ENCODE data around the gene GCK.

Gene GCK

DNA sequence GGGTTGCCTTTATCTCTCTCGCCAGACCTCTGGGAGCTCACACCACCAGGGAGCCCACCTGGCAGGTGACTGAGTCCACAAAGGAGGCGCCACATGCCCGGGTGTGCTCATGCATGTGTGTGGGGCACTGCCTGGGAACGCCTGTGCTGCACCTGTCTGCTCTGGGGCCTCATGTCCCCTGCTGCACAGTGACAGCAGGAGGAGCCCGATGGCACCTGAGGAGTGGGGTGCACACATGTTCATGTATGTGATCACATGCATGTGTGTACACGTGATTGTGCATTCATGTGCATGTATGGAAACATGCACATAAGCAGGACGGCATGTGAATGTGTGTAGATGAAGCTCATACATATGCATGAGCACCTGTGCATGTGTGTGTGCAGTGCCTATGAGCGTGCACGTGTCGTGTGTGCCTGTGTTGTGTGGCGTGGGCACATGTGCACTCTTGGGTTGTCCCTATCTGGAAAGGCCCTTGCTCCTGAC lies 33.6 kb upstream of the GCK start:
- no peak for DNase-seq (ENCODE audit: low read depth)

DNA sequence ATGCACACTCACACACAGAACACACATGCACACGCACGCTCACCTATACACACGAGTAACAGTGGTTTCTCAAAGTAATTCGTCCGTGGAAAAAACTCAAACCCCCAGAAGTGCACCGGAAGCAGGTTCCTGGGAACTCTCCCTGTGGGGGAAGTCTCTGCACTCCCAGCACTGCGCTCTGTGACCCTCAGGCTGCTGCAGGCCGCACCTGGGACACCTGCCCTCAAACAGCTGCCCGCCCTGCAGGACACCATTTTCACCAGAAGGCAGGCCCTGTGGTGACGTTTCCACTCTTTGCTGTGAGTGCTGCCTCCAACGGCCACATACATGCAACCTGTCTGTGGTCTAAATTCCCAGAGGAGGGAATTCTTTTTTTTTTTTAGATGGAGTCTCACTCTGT lies 32.8 kb upstream of the GCK start:
- DNase-seq (ENCODE audit: low read depth): no peak

DNA sequence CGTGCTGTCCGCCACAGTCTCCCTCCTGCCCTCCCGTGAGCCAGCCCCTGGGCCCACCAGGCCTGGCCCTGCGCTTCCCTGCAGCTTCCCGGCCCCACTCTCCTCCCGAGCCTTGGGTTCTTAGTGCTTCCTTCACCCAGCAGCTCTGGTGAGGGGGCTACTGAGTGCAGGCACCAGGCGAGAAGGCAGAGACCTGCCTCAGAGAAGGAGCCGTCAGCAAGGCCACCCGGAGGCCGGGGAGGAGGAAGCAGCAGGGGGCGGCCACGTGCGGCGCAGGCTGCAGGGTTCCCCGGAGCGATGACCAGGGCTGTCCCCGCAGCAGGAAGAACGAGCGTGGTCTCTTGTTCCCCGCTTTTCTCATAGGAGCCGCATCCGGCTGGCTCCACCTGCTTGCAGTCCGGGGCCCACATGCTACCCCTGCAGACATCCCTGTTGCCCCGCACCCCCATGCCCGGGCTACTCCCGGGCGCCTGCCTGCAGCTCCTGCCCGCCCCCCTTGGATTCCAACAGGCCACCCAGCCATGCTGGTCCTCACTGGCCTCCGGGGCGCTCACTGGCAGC lies 32.1 kb upstream of the GCK start:
- DNase-seq (ENCODE audit: low read depth): no peak

- DNase-seq (ENCODE audit: low read depth): no peak
These were observed 31.3 kb upstream of the GCK start for GRCh38 chr7:44220358-44221112.

DNA sequence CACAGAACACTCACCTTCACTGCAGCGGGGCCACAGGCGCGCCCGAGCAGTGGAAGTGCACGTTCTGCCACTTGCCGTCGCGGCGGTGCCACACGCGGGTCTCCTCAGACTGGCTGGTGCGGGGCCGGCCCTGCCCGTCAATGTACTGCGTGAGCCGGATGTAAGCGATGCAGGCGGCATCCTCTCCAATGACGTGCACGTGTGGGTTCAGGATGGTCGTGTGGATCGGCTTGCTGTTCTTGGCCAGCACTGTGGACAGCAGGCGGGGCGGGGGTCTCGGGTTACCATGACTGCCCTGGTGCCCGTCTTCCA lies 30.8 kb upstream of the GCK start:
- DNase-seq (ENCODE audit: low read depth): no peak

- DNase-seq (ENCODE audit: low read depth): no peak
These were observed 30.3 kb upstream of the GCK start for GRCh38 chr7:44219371-44220045.

DNA sequence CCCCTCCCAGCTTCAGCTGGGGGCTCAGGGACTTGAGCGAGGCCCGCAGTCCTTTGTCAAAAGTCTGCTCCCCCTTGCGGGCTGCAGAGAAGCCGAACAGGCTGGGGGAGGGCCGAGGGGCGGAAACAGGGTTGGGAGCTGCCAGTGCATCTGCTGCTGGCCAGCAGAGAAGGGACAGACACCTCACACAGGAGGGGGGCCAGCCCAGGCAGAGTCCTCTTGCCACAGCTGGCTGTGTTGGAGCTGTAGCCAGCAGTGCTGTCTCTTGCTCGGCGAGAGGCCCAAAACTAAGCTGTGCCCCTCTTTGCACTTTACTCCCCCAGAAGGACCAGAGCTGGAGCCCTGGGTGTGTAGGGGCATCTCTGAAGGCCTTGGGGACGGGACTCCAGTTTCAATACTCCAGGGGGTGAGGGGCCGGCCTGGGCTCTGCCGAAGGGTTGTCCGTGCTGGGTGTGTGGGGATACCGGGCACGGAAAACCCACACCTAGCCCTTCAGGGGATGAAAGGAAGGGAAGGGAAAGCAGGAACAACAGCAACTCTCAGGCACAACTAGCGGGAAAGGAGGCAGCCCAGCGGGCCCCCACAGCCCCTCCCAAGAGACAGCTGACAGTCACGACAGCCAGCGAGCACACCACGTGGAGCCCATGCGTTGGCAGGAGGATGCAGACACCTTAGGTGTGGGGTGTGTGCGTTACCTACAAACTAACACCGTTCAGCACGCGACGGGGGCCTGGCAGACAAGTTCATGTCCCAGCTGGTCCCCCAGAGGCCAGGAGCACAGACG lies 29.4 kb upstream of the GCK start:
- no peak for DNase-seq (ENCODE audit: low read depth)

GRCh38 chr7:44217852-44218402 lies 28.7 kb upstream of the GCK start:
- no peak for DNase-seq (ENCODE audit: low read depth)

DNA sequence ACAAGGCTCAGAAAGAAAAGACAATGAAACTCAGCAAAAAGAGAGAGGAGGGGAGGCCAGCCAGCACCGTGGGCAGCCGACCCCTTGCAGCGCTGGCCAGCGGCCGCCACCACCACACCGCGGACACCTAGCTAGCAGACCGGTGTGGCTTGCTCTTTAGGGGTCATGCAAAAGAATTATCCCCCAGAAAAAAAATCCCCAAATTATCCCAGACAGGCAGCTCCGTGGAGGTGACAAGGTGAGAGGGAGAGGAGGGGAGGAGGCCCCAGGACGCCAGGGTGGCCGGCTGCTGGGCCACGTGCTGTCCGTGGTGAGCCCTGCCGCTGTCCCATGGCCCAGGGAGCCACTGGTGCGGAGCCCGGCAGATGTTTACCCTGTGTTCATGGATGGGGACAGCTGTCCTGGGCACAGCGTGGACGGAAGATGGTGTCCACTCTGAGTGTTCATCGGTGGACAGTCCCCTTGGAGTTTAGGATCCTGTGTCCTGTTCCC lies 28.0 kb upstream of the GCK start:
- DNase-seq (ENCODE audit: low read depth): no peak

DNA sequence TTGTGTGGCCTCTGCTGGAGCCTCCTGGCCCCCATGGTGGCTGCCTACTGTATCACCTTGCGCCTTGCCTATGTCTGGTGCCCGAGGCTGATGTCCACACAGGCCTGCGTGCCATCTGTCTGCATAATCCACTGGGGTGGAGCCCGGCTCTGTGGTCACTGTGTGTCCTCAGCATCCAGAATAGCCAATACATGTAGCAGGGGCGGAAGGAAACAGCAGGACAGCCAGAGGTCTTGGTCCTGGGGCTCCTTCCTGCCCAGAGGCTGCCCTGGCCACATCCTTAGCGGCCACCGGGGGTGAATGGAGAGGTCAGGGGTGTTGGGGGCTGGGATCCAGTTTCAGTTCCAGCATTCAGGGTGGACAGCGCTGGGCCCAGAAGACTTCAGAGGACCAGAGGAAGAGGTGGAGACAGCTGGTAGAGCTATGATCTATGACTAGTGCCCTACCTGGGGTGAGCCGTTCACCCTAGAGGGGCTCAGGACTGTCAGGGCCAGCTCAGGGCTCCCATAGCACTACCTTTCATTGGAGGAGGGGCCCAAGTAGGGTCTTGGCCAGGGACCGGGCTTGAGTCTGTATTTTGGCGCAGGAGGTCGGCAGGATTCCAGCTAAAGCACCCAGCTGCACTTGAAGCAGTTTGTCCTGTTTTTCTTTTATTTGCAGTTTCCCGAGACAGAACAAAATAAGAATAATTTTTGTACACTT lies 27.4 kb upstream of the GCK start:
- DNase-seq (ENCODE audit: low read depth): no peak

GRCh38 chr7:44216019-44216418 lies 26.8 kb upstream of the GCK start:
- DNase-seq (ENCODE audit: low read depth): no peak

DNA sequence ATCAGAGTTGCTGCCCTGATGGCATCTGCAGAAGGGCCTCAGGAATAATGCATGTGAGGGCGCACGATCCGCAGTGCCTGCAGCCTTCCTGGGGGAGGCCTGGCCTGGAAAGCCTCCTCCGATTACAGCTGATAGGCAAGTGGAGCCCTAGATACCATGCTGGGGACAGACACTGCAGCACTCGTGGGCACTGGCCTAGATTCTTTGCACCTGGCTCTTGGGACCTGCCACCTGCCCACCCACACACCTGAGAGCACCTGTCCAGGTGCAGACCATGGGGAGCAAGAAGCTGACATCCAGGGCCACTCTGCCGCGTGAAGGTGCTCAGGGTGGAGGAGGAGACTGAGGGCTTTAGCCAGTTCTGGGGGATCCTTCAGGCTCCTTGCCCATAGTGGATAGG lies 26.3 kb upstream of the GCK start:
- DNase-seq (ENCODE audit: low read depth): no peak

DNA sequence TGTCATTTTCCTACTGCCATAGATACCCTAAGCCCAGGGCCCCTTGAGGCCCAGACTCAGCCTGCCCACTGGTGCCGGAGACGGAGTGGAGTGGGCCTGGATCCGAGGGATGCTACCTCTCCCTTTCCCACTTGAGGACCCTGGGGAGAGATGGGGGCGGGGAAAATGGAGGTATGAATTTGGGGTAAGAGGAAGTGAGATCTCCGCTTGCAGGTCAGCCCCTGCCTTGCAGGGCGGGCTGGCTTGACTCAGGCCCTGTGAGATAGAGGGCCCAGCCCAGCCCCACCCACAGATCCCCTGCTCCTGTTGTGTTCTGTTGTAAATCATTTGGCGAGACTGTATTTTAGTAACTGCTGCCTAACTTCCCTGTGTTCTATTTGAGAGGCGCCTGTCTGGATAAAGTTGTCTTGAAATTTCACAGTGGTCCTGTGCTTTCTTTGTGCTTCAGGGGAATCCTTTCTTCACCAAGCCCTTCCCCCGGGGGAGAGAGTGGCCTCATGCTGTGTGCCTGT lies 24.7 kb upstream of the GCK start:
- DNase-seq (ENCODE audit: low read depth): no peak

DNA sequence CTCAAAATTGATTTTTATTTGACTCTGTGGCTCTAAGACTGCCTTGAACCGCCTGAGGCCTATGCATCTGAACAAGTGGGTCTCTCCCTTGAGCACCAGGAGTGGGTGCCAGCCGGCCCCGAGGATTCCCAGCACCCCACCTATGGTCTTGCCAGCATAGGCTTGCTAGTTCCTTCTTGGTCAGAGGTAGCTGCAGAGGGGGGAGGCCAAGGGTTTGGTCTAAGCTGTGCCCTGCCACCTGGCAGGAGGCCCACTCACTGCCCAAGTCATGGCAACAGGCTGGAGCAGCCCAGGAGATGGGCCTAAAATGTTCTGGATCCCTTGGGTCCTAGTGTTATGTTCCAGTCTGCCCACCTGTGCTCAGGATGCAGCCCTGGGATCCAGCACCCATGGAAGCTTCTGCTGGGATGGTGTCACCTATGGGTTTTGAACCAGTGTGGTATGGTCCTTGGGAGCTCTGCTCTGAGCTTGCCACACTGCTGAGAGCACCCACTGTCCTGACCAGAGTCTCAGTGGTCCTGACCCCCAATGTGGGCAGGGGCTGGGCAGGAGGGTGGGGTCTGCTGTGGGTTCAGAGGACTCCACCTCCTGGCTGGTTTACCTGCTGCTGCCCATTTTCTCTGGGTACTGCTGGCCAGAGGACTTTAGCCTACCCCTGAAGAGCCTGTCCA lies 24.1 kb upstream of the GCK start:
- DNase-seq (ENCODE audit: low read depth): no peak

DNA sequence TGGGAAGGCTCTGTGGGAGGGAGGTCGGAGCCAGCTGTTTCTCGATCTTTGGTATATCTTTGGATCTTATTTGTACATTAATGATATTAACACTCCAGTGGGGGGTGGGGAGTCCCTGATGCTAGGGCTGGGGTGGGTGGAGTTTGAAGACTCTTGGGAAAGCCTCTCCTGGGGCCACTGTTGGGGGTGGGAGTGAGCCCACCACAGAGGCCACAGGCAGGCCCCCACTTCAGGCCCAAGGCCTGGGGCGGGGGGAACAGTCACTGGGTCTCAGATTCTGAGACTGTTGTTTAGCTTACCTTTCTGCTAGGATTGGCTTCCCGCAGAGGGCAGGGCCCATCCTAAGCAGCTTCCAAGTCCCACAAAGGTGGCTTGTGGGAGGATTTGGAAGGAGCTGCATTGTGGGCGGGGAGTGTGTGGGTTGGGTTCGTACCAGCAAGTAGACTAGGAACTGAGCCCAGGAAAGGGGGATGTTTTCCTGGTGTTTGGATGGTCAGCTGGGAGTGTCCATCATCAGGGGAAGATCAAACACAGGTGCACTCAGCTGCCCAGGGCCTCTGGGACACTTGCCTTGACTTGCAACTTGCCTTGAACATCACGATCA lies 23.4 kb upstream of the GCK start:
- no peak for DNase-seq (ENCODE audit: low read depth)

DNA sequence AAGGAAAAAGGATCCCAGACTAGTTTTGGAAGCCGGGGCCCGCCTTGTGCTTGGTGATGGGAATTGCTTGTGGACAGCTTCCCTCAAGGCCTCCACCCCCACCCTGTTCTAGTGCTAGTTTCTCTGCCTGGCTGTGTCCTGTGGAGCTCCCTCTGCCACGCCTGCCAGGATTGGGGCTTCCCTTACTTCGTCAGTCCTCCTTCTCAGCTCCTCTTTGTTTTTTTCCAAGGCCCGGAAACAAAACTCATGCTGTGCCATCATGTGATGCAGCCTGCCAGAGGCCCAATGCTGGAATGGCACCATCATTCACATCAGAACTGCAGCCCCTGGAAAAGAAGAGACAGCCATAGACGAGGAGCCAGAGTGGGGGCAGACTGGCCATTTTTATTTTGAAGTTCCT lies 22.8 kb upstream of the GCK start:
- DNase-seq (ENCODE audit: low read depth): no peak

- no peak for DNase-seq (ENCODE audit: low read depth)
These were observed 22.0 kb upstream of the GCK start for GRCh38 chr7:44211126-44211675.

- DNase-seq (ENCODE audit: low read depth): no peak
These were observed 20.9 kb upstream of the GCK start for GRCh38 chr7:44210107-44210506.

DNA sequence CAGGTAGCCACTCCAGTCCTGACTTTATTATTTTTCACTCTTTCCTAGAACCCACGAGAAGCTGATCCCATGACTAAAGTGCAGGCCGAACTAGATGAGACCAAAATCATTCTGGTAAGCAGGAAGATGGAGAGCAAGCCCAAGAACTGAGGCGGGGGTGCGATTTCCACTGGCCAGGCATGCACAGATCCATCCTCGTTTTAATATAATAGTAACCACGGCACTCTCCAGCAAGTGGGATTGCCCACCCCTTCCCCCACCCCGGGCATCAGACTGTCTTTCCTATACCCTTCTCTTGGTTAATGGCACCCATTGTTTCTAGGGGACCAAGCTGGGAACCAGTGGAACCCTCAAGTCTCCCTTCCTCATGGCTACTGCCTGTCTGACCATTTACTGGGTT lies 18.8 kb upstream of the GCK start:
- DNase-seq (ENCODE audit: low read depth): no peak

DNA sequence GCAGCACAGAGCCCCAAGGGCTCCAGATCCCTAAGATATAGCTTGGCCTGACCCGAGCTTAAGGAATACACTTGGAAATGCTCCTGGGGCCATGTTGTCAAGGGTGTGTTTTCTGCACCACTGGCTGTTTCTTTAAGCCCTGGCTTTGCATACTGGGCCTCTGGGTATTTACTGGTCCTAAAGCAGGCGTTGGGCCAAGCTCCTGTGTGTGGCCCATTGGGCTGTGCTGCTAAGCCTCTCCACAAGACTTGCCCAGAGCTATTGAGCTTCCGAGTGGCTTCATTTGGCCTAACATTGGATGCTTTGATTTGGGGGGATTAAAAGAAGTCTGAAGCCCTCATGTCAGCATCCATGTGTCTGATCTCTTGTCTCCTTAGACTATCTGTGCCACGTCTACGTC lies 16.8 kb upstream of the GCK start:
- no peak for DNase-seq (ENCODE audit: low read depth)
